ENCODE data around the gene TRAP1. TPM values are rescaled to one million over a fixed set of nuclear protein-coding genes. Genes with fewer than 3 reads are reported as not detected.

Gene TRAP1
- total and polyA plus RNA-seq, 9 donors = 66.6 to 135 (median 119) TPM

DNA sequence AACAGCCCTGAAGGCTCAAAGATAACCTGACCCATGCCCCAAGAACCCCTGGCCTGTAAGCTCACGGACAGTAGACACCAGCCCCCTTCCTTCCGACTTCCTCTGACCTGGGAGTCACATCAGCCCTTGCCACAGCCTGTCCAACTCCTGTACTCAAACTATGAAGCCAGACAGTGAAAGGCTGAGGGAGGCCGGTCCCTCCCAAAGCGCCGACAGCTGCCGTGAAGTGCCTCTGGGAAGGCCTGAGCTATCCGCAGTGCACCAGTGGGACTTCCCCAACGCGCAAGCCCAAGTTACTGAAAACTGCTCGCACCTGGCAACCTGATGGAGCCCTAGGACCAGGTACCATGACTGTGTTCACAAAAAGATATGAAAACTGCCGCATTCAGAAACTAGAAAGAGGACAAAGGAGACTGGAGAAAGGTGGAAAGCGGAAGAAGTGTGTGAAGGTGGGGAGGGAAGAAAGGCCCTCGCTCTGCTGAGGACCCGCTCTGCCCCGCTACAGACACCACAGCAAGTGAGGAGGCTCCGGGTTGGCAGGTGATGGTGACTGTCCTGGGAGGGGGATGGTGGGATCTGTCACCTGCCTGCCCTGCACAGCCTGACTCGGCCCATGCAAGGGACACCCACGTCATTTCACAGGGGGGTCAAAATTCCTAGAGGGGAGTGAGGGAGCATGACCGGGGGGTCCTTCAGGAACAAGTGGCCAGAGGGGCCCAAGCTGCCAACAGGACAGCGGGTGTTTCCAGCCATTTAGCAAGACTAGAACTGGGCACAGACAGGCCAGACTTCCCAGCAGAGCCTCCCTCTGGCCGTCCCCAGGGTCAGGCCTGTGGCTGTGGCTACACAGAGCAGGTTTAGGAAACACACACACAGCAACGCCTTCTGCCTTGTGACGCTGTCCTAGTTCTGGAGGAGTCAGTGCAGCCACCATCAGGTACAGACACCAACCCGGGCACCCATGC lies 13.1 kb upstream of the TRAP1 start:
- H3K9me3 ChIP-seq (replicated peaks; ENCODE audit: control insufficient read depth, low read depth, low read length) = no peaks in the 10 kb centered on the region
- H3K27me3 ChIP-seq (ENCODE audit: control insufficient read depth, insufficient read depth, low read length) = no peaks in the 10 kb centered on the region
- H3K4me1 ChIP-seq (ENCODE audit: control insufficient read depth, insufficient read depth, low read length) = no peaks in the 10 kb centered on the region
- no peak for DNase-seq
- no peak overlapping the region for H3K4me3 ChIP-seq (ENCODE audit: low read length)
- H3K36me3 ChIP-seq (ENCODE audit: control insufficient read depth, insufficient read depth, low read length) = peaks cover 83% of the 10 kb centered on the region
- no peak overlapping the region for H3K27ac ChIP-seq (ENCODE audit: low read length)
- 89% methylated on average over 22 of the region's 24 CpGs for WGBS (ENCODE audit: insufficient coverage)

DNA sequence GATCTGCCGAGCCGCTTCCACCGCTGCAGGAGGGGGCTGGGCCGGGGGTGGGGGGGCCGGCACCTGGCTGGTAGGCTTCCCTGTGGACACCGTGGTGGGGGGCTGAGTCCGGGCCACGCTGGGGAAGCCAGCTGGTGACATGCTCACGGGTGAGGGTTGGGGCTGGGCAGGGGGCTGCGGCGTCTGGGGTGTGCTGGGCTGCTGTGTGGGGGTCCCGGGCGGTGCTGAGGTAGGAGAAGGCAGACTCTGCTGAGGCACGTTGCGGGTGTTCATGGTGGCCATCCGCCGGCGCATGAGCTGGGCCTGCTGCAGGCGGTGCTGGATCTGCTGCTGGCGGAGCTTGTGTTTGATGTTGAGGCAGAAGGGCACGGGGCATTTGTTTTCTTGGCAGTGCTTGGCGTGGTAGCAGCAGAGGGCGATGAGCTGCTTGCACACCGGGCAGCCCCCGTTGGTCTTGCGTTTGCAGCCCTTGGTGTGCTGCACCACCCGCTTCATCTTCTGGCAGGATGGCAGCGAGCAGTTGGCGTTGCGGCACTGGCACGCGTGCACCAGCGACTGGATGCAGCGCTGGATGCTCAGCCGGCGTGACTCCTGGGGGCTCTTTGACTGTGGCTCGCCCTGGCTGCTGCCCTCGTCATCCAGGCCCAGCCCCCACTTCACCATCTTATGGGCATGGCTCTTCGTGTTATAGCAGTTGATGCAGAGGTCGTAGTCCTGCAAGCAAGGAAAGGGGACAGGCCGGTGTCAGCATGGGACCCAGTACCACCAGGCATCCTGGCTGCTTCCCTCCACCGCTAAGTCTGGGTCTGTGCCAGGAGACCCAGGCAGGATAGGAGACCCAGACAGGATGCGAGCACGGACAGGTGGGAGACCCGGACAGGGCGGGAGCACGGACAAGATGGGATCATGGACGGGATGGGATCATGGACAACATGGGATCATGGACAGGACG lies 12.1 kb upstream of the TRAP1 start:
- H3K4me3 ChIP-seq (ENCODE audit: low read length) = no peak overlapping the region
- H3K4me1 ChIP-seq (ENCODE audit: control insufficient read depth, insufficient read depth, low read length) = no peaks in the 10 kb centered on the region
- peaks cover 73% of the 10 kb centered on the region for H3K36me3 ChIP-seq (ENCODE audit: control insufficient read depth, insufficient read depth, low read length)
- 91% methylated on average over 41 of the region's 49 CpGs for WGBS (ENCODE audit: insufficient coverage)
- no peaks in the 10 kb centered on the region for H3K27me3 ChIP-seq (ENCODE audit: control insufficient read depth, insufficient read depth, low read length)
- no peaks in the 10 kb centered on the region for H3K9me3 ChIP-seq (replicated peaks; ENCODE audit: control insufficient read depth, low read depth, low read length)
- no peak overlapping the region for H3K27ac ChIP-seq (ENCODE audit: low read length)
- DNase-seq = no peak

DNA sequence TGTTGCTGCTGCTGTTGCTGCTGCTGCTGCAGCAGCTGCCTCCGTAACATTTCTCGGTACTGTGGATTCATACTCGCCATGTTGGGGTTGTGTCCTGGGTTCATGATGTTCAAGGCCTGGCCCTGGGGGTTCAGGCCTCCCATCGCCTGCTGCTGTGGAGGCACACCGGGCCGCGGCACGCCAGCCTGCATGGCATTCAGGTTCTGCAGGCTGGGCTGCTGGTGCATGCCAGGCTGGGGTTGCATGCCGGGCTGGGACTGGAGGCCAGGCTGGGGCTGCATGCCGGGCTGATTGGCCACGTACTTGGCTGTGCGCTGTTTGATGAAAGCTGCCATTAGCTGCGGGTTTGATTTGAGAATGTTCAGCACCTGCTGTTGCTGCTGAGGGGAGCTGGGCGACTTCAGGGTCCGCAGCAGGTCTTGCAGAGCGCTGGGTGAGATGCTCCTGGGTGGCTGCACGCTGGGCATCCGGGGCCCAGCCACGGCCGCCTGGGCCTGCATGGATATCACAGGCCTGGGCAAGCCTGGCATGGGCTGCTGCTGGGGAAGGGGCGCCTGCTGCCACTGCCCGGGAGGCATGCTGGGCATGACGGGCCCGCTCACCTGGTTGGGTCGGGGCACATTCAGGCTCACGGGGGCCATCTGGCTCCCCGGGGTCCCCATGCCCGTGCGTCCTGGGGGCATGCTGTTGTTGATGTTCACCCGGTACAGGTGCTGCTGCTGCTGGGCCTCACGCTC lies 11.3 kb upstream of the TRAP1 start:
- Histone ChIP-seq H3K27ac (ENCODE audit: low read length) (no peak overlapping the region), H3K4me1 (ENCODE audit: control insufficient read depth, insufficient read depth, low read length) (no peaks in the 10 kb centered on the region), H3K9me3 (replicated peaks; ENCODE audit: control insufficient read depth, low read depth, low read length) (no peaks in the 10 kb centered on the region), H3K36me3 (ENCODE audit: control insufficient read depth, insufficient read depth, low read length) (peaks cover 65% of the 10 kb centered on the region), H3K4me3 (ENCODE audit: low read length) (no peak overlapping the region), H3K27me3 (ENCODE audit: control insufficient read depth, insufficient read depth, low read length) (no peaks in the 10 kb centered on the region)
- WGBS (ENCODE audit: insufficient coverage) = 94% methylated on average over 31 of the region's 31 CpGs
- no peak for DNase-seq

DNA sequence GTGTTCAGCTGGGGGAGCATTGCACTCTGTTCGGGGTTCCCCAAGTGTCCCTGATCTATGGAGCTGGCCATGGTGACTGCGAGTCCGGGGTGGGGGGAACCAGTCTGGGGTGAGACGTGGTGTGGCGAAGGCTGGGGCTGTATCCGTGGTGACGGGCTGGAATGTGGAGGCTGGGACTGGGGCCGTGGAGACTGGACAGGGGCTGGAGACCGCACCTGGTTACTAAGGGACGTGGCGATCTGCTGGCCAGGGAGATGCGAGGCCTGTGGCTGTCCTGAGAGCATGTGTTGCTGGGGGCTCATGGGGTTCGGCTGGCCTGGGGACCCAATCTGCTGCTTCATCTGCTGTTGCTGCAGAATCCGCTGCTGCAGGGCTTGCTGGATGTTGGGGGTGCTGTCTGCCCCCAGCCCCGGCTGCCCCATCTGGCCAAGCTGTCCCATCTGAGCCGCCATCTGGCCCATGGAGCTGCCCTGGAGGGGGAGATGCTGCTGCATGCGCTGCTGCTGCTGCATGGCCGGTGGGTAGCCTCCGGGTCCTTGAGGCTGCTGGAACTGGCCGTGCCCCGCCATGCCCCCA lies 10.6 kb upstream of the TRAP1 start:
- H3K27me3 ChIP-seq (ENCODE audit: control insufficient read depth, insufficient read depth, low read length) = no peaks in the 10 kb centered on the region
- H3K4me3 ChIP-seq (ENCODE audit: low read length) = no peak overlapping the region
- H3K4me1 ChIP-seq (ENCODE audit: control insufficient read depth, insufficient read depth, low read length) = no peaks in the 10 kb centered on the region
- no peaks in the 10 kb centered on the region for H3K9me3 ChIP-seq (replicated peaks; ENCODE audit: control insufficient read depth, low read depth, low read length)
- WGBS (ENCODE audit: insufficient coverage) = 89% methylated on average over 21 of the region's 21 CpGs
- H3K36me3 ChIP-seq (ENCODE audit: control insufficient read depth, insufficient read depth, low read length) = peaks cover 62% of the 10 kb centered on the region
- no peak for DNase-seq
- H3K27ac ChIP-seq (ENCODE audit: low read length) = no peak overlapping the region

DNA sequence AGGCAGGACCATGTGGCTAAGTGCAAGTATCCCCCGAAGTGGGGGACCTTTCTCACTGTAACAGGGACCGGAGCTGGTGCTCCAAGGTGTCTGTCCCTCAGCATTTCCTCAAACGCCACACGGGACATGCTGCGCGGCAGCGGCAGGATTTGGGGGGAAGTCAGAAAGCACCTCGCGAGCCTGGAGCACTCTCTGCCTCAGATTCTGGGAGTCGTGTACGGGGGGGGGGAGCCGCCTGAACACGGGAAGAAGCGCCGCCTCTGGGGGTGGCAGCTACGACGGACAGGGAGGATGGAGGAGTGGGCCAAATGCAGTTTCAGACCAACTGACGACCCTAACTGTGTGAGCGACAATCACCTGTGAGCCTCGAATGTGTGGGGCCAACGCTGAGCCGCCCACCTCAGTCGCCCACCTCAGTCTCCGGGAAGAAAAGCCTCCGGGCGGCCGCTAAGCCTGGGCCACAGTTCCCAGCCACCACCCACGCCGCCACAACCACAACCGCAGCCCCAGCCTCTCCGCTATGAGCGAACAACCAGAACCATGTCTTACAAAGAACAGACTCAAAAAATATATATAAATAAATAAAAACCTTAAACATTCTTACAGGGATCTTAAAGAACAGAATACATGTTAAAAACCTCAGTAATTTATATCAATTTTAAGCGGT lies 8.8 kb upstream of the TRAP1 start:
- H3K36me3 ChIP-seq (ENCODE audit: control insufficient read depth, insufficient read depth, low read length) = peaks cover 48% of the 10 kb centered on the region
- H3K27ac ChIP-seq (ENCODE audit: low read length) = no peak overlapping the region
- DNase-seq = no peak
- no peaks in the 10 kb centered on the region for H3K4me1 ChIP-seq (ENCODE audit: control insufficient read depth, insufficient read depth, low read length)
- no peaks in the 10 kb centered on the region for H3K9me3 ChIP-seq (replicated peaks; ENCODE audit: control insufficient read depth, low read depth, low read length)
- no peaks in the 10 kb centered on the region for H3K27me3 ChIP-seq (ENCODE audit: control insufficient read depth, insufficient read depth, low read length)
- no peak overlapping the region for H3K4me3 ChIP-seq (ENCODE audit: low read length)
- 90% methylated on average over 18 of the region's 33 CpGs for WGBS (ENCODE audit: insufficient coverage)

DNA sequence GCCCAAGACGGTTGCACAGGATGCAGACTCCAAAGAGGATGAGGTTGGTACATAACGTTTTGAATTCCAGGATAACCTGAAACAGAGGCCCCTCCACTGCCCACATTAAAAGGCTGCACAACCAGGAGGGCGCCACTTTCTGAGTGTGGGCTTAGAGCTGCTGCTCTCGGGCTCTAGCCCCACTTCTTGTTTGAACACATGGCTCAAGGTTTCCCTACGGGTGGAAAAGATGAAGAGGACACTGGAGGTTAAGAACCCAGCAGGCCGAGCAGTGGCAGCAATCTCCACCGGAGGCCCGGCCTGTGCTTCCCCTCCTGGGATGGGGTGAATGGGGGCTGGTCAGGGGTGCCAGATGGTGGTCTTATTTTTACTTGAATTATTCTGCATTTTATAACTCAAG lies 8.0 kb upstream of the TRAP1 start:
- no peak for DNase-seq
- Histone ChIP-seq H3K4me1 (ENCODE audit: control insufficient read depth, insufficient read depth, low read length) (no peaks in the 10 kb centered on the region), H3K9me3 (replicated peaks; ENCODE audit: control insufficient read depth, low read depth, low read length) (no peaks in the 10 kb centered on the region), H3K27ac (ENCODE audit: low read length) (no peak overlapping the region), H3K4me3 (ENCODE audit: low read length) (no peak overlapping the region), H3K27me3 (ENCODE audit: control insufficient read depth, insufficient read depth, low read length) (no peaks in the 10 kb centered on the region), H3K36me3 (ENCODE audit: control insufficient read depth, insufficient read depth, low read length) (peaks cover 39% of the 10 kb centered on the region)
- 59% methylated on average over 3 of the region's 8 CpGs for WGBS (ENCODE audit: insufficient coverage)

DNA sequence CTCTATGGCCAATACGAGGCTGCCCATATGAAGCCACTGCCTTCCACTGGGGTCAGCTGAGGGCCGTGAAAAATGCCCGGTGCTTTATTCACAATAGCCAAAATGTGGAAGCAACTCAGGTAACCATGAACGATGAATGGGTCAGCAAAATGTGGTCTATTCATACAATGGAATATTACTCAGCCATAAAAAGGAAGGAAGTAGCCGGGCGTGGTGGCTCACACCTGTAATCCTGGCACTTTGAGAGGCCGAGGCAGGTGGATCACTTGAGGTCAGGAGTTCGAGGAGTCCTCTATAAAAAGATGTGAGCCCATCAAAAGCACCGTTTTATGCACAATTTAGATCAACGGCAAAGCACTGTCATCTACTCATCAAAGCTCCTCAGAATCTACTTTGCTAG lies 5.2 kb upstream of the TRAP1 start:
- H3K27ac ChIP-seq (ENCODE audit: low read length) = no peak overlapping the region
- H3K4me1 ChIP-seq (ENCODE audit: control insufficient read depth, insufficient read depth, low read length) = peaks cover 6% of the 10 kb centered on the region
- no peak for DNase-seq
- WGBS (ENCODE audit: insufficient coverage) = 95% methylated on average over 6 of the region's 10 CpGs
- H3K36me3 ChIP-seq (ENCODE audit: control insufficient read depth, insufficient read depth, low read length) = peaks cover 12% of the 10 kb centered on the region
- H3K4me3 ChIP-seq (ENCODE audit: low read length) = no peak overlapping the region
- H3K9me3 ChIP-seq (replicated peaks; ENCODE audit: control insufficient read depth, low read depth, low read length) = no peaks in the 10 kb centered on the region
- no peaks in the 10 kb centered on the region for H3K27me3 ChIP-seq (ENCODE audit: control insufficient read depth, insufficient read depth, low read length)

DNA sequence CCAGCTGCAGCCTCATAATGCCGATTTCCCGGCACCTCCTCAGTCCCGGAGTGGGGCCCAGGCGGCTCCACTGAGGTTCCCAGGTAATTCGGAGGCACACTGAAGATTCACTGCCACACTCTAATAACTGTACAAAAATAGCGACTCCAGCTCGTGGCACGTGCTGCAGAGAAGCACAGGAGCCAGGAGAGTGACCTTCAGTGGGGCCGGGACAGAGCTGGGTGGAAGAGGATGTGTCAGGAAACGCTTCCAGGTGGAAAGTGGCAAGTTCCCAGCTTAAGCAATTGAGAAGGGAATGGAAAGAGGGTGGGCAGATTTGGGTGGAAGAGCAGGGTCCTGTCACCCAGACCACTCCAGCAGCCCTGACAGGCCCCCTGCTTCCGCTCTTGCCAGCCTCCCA lies 3.1 kb upstream of the TRAP1 start:
- peaks cover 8% of the 10 kb centered on the region for H3K4me1 ChIP-seq (ENCODE audit: control insufficient read depth, insufficient read depth, low read length)
- no peaks in the 10 kb centered on the region for H3K36me3 ChIP-seq (ENCODE audit: control insufficient read depth, insufficient read depth, low read length)
- no peak for DNase-seq
- H3K9me3 ChIP-seq (replicated peaks; ENCODE audit: control insufficient read depth, low read depth, low read length) = no peaks in the 10 kb centered on the region
- H3K4me3 ChIP-seq (ENCODE audit: low read length) = no peak overlapping the region
- H3K27me3 ChIP-seq (ENCODE audit: control insufficient read depth, insufficient read depth, low read length) = no peaks in the 10 kb centered on the region
- WGBS (ENCODE audit: insufficient coverage) = 83% methylated on average over 7 of the region's 11 CpGs
- H3K27ac ChIP-seq (ENCODE audit: low read length) = no peak overlapping the region

DNA sequence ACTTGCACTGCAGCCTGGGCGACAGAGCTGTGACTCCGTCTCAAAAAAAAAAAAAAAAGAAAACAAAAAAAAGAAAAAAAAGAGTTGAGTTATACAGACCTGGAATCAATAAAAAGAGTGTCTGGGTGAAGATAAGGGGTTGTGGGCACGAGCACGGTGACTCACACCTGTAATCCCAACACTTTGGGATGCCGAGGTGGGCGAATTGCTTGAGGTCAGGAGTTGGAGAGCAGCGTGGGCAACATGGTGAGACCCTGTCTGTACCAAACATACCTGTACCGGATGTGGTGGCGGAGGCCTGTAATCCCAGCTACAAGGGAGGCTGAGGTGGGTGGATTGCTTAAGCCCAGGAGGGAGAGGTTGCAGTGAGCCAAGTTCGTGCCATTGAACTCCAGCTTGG lies 1.3 kb upstream of the TRAP1 start:
- 93% methylated on average over 5 of the region's 10 CpGs for WGBS (ENCODE audit: insufficient coverage)
- H3K27ac ChIP-seq (ENCODE audit: low read length) = no peak overlapping the region

More for the DNA sequence above, 1.3 kb upstream of the TRAP1 start:
- Histone ChIP-seq H3K27me3 (ENCODE audit: control insufficient read depth, insufficient read depth, low read length) (no peaks in the 10 kb centered on the region), H3K9me3 (replicated peaks; ENCODE audit: control insufficient read depth, low read depth, low read length) (no peaks in the 10 kb centered on the region), H3K36me3 (ENCODE audit: control insufficient read depth, insufficient read depth, low read length) (peaks cover 10% of the 10 kb centered on the region), H3K4me3 (ENCODE audit: low read length) (no peak overlapping the region), H3K4me1 (ENCODE audit: control insufficient read depth, insufficient read depth, low read length) (peaks cover 8% of the 10 kb centered on the region)
- DNase-seq = no peak
